Left lung (tissue), 10 donors: ENCODE results near the gene DNAJC9. TPM values are rescaled to one million over a fixed set of nuclear protein-coding genes. Genes with fewer than 3 reads are reported as not detected.

Experiments
- ATAC-seq: fragments of 200-7000 bp; cut with Tn5 transposase; one replicate; pipeline ENCODE4 v1.9.1; 2020; ENCODE audit warnings: moderate library complexity
- DNase-seq, 4 donors: peaks; one replicate each; pipeline ENCODE4 v3.0.0-alpha.2; 2013 to 2020
- H3K27ac ChIP-seq, 2 donors: fragments of 200-600 bp; sonication (generic) in 1 of 2; one replicate each; pipeline versions ENCODE4 v1.5.0 to v1.8.0; 2020 to 2021
- H3K27me3 ChIP-seq, 2 donors: fragments of 200-600 bp; sonication (generic) in 1 of 2; one replicate each; pipeline versions ENCODE4 v1.5.0 to v1.8.0; 2020 to 2021
- H3K36me3 ChIP-seq, 2 donors: fragments of 200-600 bp; sonication (generic) in 1 of 2; one replicate each; pipeline versions ENCODE4 v1.5.0 to v1.8.0; 2020 to 2021
- H3K4me1 ChIP-seq, 2 donors: fragments of 200-600 bp; one replicate each; pipeline ENCODE4 v1.8.0; 2021
- H3K4me3 ChIP-seq, 2 donors: fragments of 200-600 bp; sonication (generic) in 1 of 2; one replicate each; pipeline versions ENCODE4 v1.5.0 to v1.8.0; 2020 to 2021; ENCODE audit warnings: mild to moderate bottlenecking in 1 of 2
- H3K9me3 ChIP-seq, 2 donors: fragments of 200-600 bp; sonication (generic) in 1 of 2; one replicate each; pipeline versions ENCODE4 v1.5.0 to v1.8.0; 2020 to 2021
- intact Hi-C, 2 donors: fragments of 100-400 bp; cut with DNase I; formaldehyde crosslinking; loops; one replicate each; pipeline versions ENCODE4 v1.11.2 to v1.14.2; 2022
- polyA plus RNA-seq, 6 donors: library from polyadenylated mRNA; unstranded; fragments of 120-200 nt; gene quantifications; one replicate each; pipeline ENCODE4 v1.2.1, GENCODE V29; 2013; ENCODE audit not compliant: insufficient read length in 6 of 6
- total RNA-seq, 2 donors: library from RNA; stranded (reverse); fragmentation: NEBNext Ultra II Directional; extraction: Animal tissue kit (Norgen Biotek cat#: 25700); gene quantifications; one replicate each; pipeline ENCODE4 v1.2.1, GENCODE V29; 2021
- TF ChIP-seq, protein P1 (sequence below), 2 donors: fragments of 200-600 bp; sonication (generic) in 1 of 2; IDR thresholded peaks; one replicate each; pipeline versions ENCODE4 v1.5.0 to v1.8.0; 2021; ENCODE audit warnings: antibody characterized with exemption in 2 of 2
- donor health status: DM: no; HTN: yes; CAD: no.
- donor health status: DM: no; HTN: no; CAD: no.

Gene DNAJC9
- total and polyA plus RNA-seq, 8 donors, result 14.6 to 34.8 (median 31.7) TPM

DNA sequence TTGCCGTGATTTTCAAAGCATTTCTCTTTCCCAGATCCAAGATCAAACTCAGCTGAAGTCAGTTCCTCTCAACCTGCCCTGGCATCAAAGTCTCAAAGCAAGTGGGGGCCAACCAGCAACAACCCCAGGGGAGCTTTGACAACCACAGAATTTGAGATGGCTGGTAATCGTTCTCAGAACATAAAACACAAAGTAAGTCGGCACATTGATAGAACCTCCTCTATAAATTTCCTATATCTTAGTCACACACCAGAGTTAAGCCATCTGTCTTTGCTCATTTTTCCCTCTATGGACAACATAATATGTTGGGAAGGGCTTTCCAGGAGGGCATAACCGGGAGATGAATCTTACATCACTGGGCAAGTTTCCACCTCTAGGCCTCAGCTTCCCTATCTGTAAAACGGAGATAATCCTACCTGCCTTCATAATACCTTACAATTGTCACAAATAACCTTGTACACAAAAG is 1.2 kb upstream of the DNAJC9 start:
- peak overlapping the region in 1 of 2 donors; percentile 84 for H3K27ac ChIP-seq
- intact Hi-C loops, result no loop called here
- H3K4me1 ChIP-seq, result peaks cover 23 to 55% of the 10 kb centered on the region in 2 donors
- H3K36me3 ChIP-seq, result peaks cover 0 to 41% of the 10 kb centered on the region in 2 donors
- no peak for ATAC-seq
- no peaks in the 10 kb centered on the region for H3K9me3 ChIP-seq
- TF ChIP-seq, protein P1, sequence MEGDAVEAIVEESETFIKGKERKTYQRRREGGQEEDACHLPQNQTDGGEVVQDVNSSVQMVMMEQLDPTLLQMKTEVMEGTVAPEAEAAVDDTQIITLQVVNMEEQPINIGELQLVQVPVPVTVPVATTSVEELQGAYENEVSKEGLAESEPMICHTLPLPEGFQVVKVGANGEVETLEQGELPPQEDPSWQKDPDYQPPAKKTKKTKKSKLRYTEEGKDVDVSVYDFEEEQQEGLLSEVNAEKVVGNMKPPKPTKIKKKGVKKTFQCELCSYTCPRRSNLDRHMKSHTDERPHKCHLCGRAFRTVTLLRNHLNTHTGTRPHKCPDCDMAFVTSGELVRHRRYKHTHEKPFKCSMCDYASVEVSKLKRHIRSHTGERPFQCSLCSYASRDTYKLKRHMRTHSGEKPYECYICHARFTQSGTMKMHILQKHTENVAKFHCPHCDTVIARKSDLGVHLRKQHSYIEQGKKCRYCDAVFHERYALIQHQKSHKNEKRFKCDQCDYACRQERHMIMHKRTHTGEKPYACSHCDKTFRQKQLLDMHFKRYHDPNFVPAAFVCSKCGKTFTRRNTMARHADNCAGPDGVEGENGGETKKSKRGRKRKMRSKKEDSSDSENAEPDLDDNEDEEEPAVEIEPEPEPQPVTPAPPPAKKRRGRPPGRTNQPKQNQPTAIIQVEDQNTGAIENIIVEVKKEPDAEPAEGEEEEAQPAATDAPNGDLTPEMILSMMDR (IDR thresholded peaks at IDR 0.05), result no peak
- H3K27me3 ChIP-seq, result no peaks in the 10 kb centered on the region
- DNase-seq, result no peak
- no peak overlapping the region for H3K4me3 ChIP-seq

DNA sequence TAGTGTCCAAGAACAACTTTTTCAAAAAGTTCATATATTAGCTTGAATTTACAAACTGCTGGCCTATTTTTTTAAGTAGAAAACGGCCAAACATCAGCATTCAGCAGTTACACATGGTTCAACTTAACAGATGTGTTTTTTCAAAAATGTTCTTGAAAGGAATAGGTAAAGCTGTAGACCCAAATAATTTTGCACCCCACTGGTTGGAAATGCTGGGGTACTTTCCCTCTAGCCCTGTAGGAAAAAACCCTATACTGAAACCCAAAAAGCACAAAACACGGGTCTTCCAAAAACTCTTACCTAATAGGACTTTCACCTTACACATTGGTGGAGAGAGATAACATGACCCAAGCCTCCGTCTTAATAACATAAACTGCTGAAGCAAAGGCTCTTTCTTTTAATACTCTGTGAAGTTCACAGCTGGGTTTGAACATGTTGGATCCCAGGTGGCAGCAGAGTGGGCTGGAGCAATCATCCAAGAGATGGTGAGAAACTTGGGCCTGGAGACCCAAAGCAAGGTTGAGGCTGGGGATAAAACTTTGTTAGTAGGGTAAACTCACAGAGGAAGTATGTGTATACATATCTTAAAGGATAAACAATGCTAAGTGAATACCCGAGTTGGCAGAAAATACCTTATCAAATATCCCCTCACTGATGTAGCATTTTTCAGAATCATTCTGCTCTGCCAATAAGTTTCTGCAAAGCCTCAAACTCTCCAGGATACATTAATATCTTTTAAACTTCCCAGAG is 629 bp upstream of the DNAJC9 start:
- Histone ChIP-seq H3K4me1 (peaks cover 20 to 52% of the 10 kb centered on the region in 2 donors), H3K9me3 (no peaks in the 10 kb centered on the region), H3K36me3 (peaks cover 0 to 47% of the 10 kb centered on the region in 2 donors), H3K27me3 (no peaks in the 10 kb centered on the region), H3K4me3 (peak overlapping the region; percentile 86 to 93), H3K27ac (peak overlapping the region; percentile 68 to 84)
- ATAC-seq (no peak), DNase-seq (no peak)
- TF ChIP-seq, protein P1 (IDR thresholded peaks at IDR 0.05), result no peak
- intact Hi-C loops, result no loop called here

DNA sequence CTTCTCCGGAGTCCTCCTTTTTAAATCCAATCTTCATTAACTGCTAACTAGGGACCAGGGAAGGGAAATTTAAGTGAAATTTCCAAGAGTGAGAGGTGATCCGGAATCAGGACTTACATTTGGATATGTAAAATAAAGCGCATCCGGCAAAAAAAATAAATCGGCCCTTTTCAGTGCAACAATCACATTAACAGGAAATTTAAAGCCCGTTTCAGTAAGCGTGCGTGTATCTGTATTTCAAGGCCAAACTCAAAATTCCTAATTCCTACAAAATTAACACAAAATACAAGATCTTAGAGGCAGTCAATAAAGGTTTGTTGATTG is 771 bp downstream of the DNAJC9 start:
- Histone ChIP-seq H3K27ac (peak overlapping the region; percentile 68 to 84), H3K27me3 (no peaks in the 10 kb centered on the region), H3K9me3 (no peaks in the 10 kb centered on the region), H3K4me1 (peaks cover 14 to 45% of the 10 kb centered on the region in 2 donors), H3K36me3 (peaks cover 0 to 61% of the 10 kb centered on the region in 2 donors), H3K4me3 (peak overlapping the region; percentile 86 to 93)
- intact Hi-C loops, result no loop called here
- ATAC-seq, result no peak
- TF ChIP-seq, protein P1 (IDR thresholded peaks at IDR 0.05), result no peak
- no peak for DNase-seq

DNA sequence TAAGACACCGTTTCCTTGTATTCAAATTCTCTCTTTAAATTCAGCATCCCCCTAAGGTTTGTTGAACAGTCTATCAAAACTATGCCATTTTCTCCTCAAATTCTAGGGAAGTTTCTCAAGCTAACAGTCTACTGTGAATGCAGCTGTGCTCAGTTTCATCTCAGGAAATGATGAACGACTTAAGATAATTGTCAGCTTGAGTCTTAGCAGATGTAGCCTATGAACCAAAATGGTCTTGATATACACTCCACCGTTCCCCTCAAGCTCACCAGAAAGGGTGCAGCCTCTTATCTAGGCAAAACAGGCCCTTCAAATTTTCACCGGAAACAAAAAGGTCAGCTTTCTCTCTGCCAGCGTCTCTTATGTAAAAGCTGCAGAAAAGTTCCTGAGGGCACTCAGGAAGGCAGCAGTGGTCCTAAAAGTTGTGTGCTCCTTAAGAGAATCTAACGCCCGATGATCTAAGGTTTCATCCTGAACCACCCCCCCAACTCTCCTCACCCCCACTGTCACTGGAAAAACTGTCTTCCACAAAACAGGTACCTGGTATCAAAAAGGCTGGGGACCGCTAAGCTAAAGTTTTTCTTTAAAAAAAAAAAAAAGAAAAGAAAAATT is 2.1 kb downstream of the DNAJC9 start:
- no peaks in the 10 kb centered on the region for H3K27me3 ChIP-seq
- ATAC-seq (no peak), DNase-seq (no peak)
- TF ChIP-seq, protein P1 (IDR thresholded peaks at IDR 0.05), result no peak
- H3K4me3 ChIP-seq, result peak overlapping the region in 1 of 2 donors; percentile 93
- H3K9me3 ChIP-seq, result no peaks in the 10 kb centered on the region
- peaks cover 11 to 36% of the 10 kb centered on the region in 2 donors for H3K4me1 ChIP-seq
- no peak overlapping the region for H3K27ac ChIP-seq
- intact Hi-C loops, result no loop called here
- peaks cover 0 to 62% of the 10 kb centered on the region in 2 donors for H3K36me3 ChIP-seq

DNA sequence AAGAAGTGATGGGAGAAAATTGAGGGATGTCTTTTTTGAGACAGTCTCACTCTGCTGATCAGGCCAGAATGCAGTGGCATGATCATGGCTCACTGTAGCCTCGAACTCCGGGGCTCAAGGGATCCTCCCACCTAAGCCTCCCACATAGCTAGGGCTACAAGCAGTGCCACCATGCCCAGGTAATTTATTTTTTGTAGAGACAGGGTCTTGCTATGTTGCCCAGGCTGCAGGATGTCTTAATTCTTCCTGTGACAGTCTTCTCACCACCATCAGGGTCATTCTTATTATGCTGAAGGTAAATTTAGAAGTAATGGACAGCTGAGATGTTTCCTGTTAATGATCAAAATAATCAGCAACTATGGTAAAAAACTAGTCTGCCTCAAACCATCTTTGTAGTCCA is 7.1 kb downstream of the DNAJC9 start:
- intact Hi-C loops, result no loop called here
- Histone ChIP-seq H3K27ac (no peak overlapping the region), H3K4me1 (peaks cover 0 to 12% of the 10 kb centered on the region in 2 donors), H3K9me3 (no peaks in the 10 kb centered on the region), H3K4me3 (no peak overlapping the region), H3K36me3 (peaks cover 0 to 92% of the 10 kb centered on the region in 2 donors), H3K27me3 (no peaks in the 10 kb centered on the region)
- ATAC-seq, result no peak
- TF ChIP-seq, protein P1 (IDR thresholded peaks at IDR 0.05), result no peak
- DNase-seq, result no peak
